DMS153 (cell line): ENCODE results near the gene CCDC188.

Experiments
- DNase-seq: peaks from one replicate; lab custom pipeline; 2025; lab: John Stamatoyannopoulos, UW

Gene CCDC188

DNA sequence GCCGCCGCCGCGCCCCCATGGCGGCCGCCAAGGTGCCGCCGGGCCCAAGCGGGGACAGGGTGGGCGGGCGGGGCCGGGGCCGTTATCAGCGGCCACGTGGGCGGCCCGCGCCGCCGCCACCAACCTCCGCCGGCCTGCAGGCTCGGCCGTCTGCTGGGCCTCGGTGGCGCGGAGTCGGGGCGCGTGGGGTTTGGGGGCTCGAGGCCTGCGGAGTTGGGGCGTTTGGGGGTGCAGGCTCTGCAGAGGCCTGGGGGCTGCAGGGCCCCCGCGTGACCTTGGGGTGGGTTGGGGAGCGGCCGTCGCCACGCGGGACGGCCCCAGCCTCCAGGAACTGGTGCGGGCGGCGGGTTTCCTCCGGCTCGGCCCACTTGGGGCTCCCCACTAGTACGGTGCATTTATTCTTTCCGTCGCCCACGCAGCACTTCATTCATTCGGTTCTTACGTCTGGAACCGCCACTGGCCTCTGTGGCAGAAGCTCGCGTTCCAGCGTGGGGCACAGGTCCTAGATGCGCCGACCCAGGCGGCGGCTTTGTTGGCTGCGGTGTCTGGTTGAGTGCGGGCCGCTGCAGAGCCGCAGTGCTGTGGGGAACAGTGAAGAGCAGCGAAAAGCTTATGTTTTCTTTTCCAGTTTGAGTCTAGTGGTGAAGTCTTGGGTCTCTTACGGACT is 33.1 kb downstream of the CCDC188 start:
- no peak for DNase-seq

DNA sequence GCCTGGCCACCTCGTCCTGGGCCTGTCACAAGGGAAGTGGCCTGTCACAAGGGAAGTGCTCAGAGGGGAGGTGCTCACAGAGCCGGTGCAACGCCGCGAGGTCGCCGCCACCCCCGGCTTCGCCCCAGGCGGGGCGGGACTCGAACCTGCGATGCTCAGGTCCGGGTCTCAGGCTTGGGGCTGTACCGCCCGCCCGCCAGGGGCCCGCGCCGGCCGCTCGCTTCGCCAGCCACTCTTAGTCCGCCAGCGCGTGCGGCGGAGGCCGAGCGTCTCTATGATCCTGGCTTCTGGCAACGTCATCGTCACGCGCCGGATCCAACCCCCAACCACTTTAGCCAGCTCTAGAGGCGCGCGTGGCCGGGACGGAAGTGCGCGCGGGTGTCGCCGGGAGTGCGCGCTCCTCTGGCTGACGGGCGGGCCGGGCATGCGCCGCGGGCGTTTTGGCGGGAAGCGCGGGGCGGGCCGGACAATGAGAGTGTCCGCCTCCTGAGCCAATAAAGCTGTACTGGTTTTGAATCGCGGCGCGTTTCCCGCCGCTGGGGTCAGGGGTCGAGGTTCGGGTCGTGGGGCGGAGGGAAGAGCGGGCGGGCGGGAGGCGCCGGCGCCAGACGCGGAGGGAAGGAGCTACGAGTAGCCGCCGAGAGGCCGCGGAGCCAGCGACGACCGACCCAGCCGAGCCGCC is 33.8 kb downstream of the CCDC188 start, which contains the start of gene TRMT2A:
Gene TRMT2A, minus strand, starts transcription at position 276 of the 682 bp plus-strand sequence. CDS start 320 bp downstream, outside the sequence.
- DNase-seq = peak; percentile 96

DNA sequence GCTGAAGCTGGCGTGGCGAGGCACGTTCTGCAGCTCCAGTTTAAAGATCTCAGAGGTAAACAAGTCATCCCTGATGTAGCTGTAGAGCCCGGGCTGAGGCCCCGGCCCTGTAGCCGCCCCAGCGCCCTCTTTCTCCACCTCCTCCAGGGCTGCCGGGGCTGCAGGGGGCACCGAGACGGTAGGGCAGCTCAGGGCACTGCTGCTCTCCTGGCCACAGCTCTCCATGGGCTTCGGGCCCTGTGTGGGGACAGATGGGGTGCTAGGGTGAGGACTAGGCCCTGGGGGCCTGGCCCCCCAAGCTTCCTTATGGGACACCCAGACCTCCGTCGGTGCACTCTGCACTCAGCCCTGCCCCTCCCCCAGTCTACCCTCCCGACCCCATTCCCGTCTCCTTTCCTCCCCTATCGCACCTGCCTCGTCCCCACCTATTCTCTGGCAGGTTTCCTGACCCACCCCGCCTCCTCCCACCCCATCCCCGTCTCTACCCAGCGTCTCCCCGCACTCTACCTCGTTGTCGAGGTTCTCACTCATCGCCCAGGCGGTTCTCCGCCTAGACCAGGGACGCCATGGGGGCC is 34.4 kb downstream of the CCDC188 start:
- DNase-seq = no peak

DNA sequence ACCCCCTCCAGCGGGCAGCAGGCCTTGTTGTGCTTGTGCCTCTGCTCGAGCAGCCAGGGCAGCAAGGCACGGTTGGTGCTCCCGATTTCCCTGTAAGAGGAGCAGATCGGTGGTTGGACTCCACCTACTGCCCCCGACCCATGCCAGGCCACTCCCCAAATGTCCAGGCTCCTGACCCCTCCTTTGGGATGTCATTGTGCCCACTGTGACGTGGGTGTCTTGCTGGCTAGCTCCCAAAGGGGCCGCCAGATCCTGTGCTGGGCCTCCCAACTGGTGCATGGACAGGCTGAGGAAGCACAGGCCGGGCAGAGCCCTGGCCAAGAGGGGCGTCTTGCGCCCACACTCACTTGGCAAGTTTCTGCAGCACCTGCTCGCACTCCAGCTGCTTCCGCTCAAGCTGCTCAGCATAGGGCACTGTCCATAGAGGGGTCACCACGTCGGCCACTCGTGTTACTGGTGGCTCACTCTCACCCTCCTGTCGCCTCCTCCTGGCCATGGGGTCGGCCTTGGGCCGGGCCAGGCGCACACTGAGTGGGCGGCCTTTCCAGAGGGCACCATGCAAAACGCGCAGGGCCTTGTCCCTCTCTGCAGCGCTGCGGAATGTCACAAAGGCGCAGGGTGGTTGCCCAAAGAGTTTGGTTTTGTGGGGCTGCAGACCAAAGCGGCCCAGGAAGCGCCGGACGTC is 35.0 kb downstream of the CCDC188 start, which contains the start of gene RANBP1:
Gene RANBP1, plus strand, starts transcription at position 414 of the 685 bp plus-strand sequence. Its CDS starts 81 bp downstream, at position 495.
- DNase-seq = no peak

DNA sequence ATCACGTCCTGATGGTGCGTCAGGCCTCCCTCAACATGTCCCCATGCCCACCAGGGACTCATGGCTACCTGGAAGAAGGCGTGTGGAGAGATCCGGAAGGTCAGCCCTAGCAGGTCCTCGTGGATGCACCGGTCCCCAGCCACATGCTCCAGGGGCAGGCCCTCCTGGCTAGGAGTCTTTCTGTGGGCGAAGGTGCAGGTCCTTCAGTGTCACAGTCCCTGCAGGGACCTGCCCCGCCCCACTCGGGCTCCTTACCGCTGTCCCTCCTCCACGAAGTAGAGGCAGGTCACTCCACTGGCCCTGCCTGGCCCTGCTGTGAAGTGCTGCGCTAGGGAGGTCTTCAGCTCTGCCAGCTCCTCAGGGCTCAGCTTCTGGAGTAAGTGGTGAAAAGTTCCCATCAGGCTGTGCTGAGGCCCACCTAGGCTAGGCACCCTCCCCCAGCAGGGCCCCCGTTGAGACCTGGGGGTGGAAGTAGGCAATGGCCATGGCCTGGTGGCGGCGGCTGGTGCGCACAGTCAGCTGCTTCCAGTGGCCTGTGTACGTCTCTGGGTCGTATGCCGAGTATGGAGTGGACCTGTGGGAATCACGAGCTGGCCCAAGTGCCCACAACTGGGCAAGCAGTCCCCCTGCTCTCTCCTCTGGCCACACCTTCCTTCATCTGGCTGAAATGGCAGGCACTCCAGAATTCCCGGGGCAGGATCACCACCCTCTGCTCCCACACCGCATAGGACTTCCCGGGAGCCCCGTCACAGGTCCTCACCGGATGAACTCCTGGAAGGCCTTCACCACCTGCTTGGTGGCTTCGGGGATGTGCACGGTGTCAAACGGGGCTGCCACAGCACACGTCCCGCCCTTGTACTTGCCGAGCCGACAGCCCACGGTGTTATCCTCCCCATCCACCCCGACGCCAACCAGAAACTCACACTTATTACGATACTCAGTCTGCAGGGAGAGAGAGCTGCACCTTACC is 36.1 kb downstream of the CCDC188 start:
- no peak for DNase-seq

DNA sequence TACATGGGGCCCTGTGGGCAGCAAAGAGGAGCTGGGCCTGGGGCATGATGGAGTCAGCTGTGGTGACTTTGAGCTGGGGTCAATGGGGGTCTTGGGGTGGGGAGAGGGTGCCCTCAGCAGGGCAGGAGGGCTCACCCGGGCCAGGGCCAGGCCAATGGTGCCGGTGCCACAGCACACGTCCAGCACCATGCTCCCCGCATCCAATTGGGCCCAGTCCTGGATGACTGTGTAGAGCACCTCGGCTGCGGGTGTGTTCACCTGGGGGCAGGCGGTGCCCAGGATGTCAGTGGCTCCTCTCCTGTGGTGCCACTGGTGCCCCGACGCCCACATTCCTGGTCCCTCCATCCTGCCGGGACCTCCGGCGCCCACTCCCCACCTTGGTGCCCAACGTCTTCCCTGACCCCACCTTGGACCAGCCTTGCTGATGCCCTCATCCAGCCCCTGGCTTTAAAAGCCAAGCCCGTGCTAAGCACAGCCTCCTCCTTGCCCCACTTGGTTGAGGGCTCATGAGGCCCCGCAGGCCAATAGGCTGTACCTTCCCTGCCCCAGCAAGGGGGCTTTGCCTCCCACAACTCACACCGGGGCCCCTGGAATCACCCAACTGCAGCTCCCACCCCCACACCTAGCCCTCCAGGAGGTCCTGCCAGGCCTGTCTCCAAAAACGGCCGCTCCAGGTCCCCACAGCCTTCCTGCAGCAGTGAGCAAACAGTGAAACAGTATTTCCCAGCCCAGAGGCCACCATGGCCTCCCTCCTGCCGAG is 37.1 kb downstream of the CCDC188 start:
- DNase-seq = no peak

DNA sequence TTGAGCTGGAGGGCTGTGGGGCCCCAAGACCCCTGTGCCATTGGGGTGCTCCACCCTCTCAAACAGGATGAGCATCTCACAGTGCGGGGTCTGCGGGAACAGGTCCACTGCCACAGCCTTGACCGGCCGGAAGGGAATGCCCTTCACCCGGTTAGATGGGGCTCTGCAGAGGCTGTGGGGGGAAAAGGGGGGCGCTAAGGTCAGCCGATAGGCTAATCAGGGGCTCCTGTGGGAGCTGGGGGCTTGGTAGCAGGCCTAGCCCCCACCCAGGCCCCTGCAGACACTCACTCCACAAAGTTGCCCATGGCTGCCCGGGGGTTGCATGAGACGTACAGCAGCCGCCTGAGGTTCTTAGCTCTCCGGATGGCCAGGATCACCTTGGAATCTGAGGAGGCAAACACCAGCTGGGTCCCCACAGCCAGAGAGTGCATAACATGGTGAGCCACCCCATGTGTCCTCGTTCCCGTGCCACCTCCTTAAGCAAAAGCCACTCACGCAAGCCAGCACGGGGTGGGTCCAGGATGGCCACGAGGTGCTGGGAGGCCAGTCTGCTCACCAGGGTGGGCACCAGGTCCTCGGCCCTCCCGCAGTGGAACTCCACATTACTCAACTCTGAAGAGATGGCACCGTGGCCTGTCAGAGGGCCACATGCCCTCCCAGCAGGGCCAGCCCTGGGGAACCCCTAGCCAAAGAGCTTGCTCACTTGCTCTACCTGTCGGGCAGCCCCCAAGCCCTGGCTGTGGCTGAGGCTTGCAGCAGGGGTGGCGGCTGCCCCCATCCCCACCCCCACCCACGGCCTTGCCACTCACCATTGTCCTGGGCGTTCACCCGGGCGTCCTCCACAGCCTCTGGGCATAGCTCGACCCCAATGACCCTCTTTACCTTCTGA is 38.0 kb downstream of the CCDC188 start:
- DNase-seq = no peak

DNA sequence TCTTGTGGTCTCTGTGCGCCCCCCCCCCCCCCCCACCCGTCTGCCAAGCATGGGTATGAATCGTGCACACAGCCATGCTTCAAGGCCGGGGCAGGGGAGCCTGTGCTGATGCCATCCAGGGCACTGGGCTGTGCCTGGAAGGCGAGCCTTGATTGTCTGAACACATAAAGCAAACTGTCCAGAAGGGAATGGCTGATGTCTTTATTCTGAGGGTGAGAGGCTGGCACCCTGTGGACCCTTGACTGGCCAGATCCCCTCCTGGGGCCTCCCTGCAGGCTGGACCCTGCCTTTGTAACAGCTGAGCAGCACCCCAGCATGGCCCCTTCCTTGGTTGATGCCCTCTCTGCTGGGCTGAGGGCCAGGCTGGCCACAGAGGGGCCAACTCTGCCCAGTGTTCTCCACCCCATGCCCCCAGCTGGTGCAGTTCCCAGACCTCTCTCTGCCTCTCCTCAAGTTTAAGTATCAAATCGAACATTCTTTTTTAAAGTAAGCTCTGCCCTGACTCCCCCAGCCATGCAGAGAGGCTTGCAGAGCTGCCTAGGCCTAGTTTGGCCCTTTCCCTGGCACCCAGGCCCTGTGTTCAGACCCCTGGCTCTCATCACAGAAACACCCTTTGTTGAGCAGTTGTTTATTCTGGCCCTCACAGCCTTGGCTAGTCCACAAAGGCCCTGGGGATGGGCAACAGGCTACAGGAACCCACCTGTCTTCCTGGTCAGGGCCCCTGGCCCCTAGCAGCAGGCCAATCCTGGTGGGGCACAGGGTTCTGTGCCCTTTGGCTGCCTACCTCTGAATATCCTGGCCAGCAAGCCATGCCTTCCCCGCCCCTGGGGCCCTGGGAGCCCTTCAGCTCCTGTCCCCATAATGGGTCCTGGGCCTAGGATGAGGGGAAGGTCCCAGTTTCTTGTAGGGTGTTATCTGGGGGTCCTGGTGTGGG is 38.9 kb downstream of the CCDC188 start:
- no peak for DNase-seq

DNA sequence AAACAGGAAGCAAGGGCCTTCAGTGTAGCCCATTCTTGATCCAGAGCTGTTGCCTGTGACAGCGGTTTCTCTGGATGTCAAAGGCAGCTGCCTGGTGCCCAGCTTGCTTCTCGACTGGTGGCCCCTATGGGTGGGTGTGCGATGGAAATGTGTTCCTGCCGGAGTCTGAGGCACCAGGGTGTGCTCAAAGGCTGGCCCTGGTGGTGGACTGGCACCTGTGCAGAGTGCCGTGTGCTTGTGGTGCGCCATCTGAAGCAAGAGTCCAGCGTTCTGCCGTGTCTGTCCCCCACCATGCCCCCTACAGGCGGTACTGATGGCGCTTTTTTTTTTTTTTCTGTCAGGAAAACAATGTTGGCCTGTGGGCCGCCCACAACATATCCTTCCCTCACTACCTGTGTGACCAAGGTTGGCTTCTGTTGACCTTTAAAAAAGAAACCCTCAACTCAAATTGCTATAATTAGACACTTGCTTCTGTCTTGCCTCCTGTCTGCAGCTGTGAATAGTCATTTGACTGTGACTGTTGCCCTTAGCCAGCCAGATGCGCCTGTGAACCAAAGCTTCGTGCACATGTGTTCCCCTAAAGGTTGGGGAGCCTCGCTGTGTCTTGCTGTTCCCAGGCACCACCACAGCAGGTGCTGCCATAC is 39.7 kb downstream of the CCDC188 start:
- DNase-seq = no peak

DNA sequence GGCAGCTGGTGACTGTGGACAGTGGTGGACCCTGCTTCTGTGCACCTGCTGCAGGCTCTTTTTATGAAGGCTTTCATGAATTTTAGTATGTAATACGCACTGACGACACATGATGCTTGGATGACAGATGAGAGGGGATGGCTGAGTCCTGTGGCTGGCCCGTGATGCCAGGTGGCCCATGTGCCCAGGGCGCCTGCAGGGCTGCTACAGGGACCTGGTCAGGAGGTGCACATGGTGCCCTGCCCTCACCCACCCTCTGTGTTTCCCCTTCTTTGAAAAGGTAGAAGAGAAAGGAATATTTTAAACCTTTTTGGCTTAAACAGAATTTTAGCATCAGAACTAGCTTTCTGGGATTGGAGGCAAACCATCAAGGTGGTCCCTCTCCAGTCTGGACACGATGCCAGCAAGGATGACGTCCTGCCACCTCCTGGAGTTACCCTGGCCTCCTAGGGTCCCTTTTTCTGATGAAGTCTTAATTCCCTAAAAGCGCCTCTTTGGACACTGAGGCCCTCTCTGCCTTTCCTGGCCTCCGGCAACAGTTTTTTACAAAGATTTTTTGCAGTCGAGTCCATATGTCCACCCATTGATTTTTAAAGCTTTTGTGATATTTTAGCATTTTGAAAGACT is 40.4 kb downstream of the CCDC188 start:
- no peak for DNase-seq

DNA sequence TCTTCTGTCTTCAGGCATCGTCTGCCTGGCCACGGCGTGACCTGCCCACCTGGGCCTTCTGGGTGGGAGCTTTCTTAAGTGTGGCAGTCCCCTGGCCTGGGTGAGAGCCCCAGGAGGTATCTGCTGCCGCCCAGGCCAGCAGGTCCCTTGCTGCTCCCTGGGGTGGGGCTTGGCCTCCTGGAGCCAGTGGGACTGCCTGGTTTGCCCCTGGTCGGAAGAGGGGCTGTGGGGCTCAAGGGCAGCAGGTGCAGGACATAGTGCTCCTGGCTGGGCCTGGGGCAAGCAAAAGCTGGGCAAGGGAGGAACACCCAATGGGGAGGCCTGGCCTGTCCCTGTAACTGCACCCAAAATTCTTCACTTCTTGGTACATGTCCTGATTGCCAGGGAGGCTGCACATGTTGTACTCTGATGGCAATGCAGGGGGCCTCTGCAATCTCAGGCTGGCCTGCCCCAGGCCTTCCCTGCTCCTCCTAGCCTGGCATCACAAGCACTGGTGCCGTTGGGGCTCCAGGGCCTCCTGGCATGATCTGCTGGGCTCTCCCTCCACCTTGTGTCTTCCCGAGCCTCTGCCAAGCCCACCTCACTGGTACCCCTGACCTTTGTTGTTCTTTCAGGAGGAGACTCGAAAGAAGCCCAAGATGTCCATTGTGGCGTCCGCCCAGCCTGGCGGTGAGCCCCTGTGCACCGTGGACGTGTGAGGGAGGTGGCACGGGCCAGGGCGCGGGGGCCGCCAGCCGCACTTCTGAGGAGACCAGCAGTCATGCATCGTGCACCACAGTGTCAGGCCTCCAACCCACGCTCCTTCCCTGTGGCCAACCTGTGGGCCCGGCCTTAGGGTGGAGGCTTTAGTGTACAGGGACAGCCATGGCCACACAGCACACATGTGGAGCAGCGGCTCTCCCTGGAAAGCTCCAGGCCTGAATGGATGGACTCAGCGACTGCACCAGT is 41.2 kb downstream of the CCDC188 start:
- DNase-seq = no peak

DNA sequence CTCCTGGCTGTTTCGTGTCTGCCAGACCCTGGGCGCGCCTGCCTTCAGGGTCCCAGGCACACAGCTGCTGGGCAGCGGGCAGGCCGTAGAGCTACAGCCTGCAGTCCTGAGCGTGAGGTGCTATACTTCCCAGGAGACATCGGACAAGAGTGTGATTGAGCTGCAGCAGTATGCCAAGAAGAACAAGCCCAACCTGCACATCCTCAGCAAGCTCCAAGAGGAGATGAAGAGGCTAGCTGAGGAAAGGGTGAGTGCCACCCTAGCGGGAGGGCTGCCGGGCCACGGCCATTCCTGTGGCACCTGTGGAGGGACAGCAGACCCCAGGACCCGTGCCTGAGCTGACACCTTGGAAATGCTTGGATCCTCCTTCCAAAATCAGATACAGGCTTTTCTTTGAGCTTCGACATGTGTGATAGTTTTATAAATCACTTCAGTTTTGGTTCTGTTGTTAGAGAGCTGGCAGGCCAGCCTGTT is 42.1 kb downstream of the CCDC188 start:
- DNase-seq = no peak

DNA sequence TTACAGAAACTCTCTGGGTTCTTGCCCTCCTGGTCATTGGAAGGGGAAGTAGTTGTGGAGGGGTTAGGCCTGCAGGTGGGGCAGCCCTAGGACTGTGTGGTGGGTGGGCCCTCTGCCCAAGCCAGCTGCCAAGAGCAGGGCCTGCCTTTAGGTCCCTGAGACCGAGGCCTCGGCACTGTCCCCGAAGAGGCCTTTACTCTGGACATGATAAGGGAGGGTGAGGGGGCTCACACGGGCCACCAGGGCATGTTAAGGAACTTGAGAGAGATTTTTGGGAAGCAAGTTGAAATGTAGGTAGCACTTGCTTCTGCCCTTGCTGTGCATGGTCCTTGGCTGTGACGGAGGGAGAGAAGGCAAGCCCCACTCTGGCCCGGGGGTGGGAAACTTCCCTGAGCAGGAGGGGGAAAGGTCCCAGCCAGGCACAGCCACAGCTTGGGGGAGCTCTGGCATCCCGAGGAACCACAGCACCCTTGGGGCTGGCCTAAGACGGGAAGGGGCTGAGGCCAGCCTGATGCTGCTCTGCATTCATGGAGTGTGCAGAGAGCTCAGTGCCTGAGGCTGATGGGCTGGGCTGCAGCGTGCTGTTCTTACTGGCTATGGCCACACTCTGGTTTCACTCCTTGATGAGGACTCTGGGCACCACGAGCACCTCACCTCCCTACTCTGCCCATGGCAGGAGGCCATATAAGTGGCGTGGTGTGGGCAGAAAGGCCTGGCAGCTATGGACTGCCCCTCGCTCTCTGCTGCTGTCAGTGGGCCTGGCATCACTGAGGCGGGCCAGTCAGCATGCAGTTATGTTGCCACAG is 42.7 kb downstream of the CCDC188 start:
- no peak for DNase-seq

DNA sequence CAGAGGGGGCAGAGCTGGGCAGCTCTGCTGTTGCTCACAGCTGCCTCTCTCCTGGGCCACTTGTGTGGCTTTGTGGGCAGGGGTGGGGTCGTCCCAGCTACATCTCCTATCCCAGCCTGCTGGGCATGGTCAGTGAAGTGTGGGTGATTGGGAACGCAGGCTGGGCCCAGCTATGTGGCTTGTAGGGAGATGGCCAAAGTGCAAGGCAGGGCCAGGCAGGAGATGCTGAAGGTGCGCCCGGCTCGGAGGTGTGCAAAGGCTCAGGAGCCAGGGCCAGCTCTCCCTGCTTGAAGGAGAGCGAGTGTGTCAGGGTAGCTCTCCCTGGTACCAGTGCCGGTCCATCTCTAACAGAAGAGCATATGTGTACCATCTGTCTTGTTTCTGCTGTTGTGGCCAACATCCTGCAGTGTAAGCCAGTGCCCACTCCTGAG is 43.4 kb downstream of the CCDC188 start:
- DNase-seq = no peak

DNA sequence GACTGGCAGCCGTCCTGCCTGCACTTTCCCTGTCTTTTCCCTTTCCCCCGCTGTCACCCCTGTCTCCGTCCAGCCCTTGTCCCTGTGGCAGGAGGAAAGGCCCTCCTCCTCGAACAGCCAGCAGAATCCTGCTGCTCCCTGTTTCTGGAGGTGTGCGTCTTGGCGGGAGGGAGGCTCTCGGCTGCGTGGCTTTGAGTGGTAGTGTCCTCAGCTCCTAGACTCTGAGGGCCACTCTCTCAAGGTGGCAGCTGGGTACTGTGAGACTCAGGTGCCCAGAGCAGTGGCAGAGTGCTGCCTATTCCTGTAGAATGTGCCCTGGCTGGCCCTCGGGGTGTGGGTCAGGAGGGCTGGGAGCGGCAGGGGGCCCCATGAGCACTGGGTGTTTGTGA is 44.0 kb downstream of the CCDC188 start:
- no peak for DNase-seq
